ENCODE data around the gene CNN2.

The CNN2 gene

GRCh38 chr19:1025960-1026782 lies at the start of gene CNN2:
Gene CNN2, plus strand, starts transcription at chr19:1026608. Its CDS starts 54 bp downstream, at chr19:1026662.
- DNase-seq: peak in 6 of 56 donors; percentile 5 to 55 (median 17)

DNA sequence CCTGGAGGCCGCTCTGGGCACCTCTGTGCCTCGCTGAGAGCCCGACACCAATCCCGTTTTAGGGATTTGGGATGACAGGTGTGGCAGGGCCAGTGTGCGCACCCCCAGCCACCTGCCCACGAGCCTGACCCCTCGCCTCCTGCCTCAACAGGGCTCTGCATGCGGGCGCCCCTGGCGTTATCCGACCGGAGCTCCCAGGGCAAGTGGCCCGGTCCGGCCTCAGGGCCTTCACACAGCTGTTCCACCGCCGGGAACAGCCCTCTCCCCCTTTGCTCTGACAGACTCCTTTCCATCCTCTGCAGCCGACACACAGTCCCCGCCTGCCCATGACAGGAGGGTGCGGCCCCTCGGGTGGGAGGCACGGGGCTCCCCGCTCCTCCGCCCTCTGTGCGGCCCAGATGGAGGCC lies 49.3 kb upstream of the CNN2 start:
- DNase-seq: no peak

GRCh38 chr19:979318-979741 lies 47.1 kb upstream of the CNN2 start:
- no peak for DNase-seq

DNA sequence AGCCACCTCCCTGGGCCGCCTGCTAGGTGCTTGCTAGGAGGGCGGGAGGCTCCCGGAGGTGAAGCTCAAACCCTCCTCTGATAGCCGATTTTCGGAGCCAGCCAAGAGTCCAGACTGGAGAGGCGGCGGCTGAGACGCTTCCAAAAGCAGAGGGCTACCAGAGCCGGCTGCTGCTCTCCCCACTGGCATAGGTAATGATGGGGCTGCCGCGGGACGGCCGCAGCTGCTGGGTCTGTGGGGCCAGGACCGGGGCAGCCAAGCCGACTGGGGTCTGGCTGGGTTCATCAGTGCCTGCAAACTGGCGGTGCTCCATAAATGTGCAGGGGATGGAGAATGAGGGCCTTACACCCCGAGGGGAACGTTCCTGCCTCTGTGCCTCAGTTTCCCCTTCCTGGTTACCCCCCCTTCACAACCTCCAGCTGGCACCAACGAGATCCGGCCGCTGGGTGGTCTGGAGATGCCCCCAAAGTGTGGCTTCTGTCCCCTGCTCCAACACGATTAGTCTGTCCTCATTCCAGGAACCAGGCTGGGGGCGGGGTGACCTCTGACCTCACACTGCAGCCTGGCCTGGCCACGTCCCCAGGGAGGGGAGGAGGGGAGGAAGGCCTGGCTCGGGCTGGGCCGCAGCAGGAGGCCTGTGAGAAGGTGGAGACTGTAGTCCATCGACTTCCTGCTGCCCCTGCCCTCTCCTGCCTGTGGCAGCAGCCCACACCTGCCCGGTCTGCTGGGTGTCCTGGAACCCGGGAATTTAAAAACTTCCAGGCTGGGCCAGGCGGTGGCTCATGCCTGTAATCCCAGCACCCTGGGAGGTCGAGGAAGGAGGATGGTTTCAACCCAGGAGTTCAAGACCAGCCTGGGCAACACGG lies 46.0 kb upstream of the CNN2 start:
- no peak for DNase-seq

- peak in 48 of 56 donors; percentile 8 to 82 (median 48) for DNase-seq
These were observed 43.7 kb upstream of the CNN2 start for GRCh38 chr19:982567-983170.

DNA sequence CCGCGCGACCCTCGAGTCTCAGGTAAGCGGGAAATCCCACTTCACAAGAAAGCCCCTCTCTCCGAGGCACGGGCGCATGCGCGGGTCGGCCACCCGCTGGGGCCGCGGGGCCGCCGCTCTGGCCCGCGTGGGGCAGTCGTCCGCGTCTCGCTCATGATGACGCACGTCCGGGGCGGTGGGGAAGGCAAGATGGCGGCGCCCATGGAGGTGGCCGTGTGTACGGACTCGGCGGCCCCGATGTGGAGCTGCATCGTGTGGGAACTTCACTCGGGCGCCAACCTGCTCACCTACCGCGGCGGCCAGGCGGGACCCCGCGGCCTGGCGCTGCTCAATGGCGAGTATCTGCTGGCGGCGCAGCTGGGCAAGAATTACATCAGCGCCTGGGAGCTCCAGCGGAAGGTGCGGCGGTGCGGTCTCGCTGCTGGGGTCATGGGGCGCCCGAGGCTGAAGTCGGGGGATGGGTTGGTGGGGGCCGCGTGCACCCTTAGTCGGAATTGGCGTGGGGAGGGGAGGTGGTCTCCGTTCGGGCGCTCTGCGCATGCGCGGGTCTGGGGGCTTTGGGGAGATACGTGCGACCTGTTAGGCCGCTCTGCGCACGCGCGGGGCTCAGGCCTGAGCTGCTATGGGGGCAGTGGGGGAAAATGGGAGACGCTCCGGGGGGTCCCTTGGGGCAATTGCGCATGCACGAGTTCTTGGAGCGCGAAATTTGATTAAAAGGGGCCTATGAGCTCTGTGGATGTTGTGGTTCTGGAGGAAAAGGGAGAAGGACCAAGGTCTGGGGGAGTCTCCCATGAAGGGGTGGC lies 42.0 kb upstream of the CNN2 start, which contains the start of gene WDR18:
WDR18 (plus strand) TSS at position 181 of the 803 bp plus-strand sequence; CDS start at position 190, 9 bp downstream.
- DNase-seq: peak; percentile 45 to 97 (median 88)

DNA sequence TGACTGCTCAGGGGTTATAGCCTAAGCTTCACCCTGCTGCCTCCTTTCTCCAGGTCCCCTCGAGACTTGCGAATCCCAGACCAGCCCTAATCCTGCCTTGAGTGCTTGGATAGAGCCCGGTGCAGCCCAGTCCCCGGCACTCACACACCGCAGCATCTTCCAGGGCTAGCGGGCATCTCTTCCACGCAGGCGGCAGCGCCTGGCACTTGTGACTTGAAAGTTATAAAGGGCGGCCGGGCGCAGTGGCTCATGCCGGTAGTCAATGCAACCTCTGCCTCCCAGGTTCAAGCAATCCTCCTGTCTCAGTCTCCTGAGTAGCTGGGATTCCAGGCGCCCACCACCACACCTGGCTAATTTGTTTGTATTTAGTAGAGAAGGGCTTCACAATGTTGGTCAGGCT lies 40.3 kb upstream of the CNN2 start:
- DNase-seq: no peak

DNA sequence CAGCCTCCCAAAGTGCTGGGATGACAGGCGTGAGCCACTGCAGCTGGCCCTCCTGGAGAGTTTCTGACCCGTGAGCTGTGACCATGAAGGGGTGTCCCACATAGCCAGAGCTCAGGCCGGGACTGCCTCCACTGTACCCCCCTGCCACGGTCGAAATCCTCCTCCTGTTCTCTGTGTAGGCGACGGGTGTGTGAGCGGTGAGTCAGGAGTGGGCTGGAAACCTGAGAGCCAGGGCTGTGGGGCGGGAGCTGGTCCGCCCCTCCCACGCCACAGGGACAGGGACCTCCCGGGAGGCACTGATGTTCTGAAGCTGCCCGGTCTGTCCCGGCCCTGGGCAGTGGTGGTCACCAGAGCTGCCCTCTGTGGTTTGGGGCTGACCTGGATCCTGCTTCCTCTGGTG lies 38.3 kb upstream of the CNN2 start:
- DNase-seq: no peak

DNA sequence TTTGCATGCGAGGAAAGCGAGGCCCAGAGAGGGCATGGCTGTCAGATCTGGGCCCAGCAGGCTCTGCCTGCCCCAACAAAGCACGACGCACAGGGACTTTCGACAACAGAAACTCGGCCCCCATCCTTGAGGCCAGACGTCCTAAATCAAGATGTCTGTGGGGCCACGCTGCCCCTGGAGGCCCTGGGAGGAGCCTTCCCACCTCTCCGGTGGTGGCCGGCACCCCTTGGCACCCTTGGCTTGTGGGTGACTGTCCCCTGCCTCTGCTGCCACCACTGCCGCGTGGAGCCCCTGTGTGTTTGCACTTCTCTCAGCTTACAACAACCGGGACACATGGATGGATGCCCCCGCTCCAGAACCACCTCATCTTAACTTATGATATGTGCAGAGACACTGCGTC lies 37.9 kb upstream of the CNN2 start:
- no peak for DNase-seq

- DNase-seq: no peak
These were observed 36.9 kb upstream of the CNN2 start for GRCh38 chr19:989381-990081.

- DNase-seq: no peak
These were observed 36.3 kb upstream of the CNN2 start for GRCh38 chr19:990119-990571.

- DNase-seq: no peak
These were observed 35.7 kb upstream of the CNN2 start for GRCh38 chr19:990746-991145.

DNA sequence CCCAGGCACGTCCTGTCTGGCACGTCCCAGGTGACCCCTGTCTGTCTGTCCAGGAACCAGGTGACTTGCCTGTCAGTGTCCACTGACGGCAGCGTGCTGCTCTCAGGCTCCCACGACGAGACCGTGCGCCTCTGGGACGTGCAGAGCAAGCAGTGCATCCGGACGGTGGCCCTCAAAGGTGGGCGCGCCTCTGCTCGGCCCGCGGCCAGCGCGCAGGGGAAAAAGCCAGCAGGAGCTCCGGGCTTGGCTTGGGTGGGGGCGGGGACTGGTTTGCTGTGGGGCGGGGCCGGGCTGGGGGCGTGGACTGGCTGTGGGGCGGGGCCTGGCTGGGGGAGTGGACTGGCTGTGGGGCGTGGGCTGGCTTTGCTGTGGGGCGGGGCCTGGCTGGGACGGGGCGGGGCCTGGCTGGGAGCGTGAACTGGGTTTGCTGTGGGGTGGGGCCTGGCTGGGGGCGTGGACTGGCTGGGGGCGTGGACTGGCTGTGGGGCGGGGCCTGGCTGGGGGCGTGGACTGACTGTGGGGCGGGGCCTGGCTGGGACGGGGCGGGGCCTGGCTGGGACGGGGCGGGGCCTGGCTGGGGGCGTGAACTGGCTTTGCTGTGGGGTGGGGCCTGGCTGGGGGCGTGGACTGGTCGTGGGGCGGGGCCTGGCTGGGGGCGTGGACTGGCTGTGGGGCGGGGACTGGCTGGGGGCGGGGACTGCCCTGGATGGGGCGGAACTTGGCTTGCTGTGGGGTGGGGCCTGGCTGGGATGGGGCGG lies 35.1 kb upstream of the CNN2 start:
- peak in 2 of 56 donors; percentile 54 to 74 for DNase-seq

- no peak for DNase-seq
These were observed 34.3 kb upstream of the CNN2 start for GRCh38 chr19:991932-992669.

DNA sequence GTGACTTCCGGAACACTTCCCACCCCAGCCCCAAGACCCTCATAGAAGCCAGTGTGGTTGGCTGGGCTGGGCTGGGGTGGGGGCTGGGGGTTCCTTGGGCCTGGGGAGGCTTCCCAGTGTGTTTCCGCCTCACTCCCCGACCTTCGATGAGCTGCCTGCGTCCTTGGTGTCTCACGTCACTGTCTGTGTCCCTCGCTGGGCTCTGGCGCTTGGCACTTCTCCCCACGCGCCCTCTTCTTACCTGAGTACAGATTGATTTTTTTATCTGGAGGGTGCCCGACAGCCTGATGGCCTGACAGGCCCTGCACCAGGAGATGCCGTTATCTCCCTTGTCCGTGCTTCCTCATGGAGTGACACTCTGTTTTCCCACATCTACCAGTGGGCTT lies 33.7 kb upstream of the CNN2 start:
- no peak for DNase-seq

GRCh38 chr19:993361-993830 lies 33.0 kb upstream of the CNN2 start:
- no peak for DNase-seq

DNA sequence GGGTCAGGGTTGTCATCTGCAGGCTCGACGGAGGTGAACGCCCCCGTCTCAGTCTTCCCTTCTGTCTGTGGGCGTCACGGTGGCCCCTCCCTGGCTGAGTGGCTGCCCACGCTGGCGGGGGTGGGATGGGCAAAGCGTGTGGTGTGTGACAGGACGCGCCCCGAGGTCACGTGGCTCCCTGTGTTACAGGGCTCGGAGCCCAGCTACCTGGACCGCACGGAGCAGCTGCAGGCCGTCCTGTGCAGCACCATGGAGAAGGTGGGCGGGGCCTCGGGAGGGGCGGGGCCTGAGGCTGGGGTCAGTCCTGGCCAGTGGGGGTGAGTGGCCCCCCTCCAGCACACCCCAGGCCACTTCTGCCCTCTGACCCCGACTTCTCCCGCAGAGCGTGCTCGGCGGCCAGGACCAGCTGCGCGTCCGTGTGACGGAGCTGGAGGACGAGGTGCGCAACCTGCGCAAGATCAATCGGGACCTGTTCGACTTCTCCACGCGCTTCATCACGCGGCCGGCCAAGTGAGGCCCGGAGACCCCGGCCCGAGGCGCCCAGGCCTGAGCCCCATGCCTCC lies 32.5 kb upstream of the CNN2 start:
- DNase-seq: peak in 1 of 56 donors; percentile 19

DNA sequence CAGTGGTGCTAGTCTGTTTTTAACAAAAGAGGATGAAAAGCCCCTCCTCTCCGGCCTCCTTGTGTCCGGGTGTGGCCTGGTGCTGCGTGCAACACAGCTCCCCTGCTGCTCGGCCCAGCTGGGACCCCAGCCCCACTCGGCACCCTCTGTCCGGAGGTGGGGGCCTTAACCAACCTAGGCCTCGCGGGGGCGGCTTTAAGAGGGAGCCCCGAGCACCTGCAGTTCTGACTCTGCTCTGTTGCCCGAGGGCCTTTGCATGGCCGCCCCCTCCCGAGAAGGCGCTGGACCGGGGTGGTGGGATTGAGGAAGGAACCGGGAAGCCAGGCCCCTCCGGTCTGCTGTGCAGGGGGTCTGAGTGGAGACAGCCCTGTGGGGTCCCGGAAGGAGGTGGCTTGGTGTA lies 31.9 kb upstream of the CNN2 start:
- DNase-seq: no peak

All from amygdala (tissue), 56 donors.